ENCODE data around the gene KRTAP10-11.

DNA sequence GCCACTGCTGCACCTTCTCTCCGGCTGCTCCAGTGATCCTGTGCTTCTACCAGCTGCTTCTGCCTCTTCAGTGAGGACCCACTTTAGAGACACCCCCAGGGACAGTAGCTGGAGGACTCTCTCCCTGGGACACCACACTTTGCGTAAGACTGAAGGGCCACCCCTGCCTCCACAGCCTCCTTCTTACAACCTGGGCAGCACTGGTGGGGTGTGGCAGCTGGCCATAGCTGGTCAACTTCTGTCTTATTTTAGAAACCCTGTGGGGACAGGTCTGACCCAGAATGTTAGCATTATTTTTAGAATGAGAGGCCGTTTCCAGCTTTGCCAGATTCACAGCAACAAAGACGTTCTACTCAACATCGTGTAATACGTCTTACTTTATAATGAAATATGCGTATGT lies 20.5 kb upstream of the KRTAP10-11 start:
- TF ChIP-seq GATA2 (IDR thresholded peaks at IDR 0.05; ENCODE audit: low read depth, low read length) (no peak), GATA3 (IDR thresholded peaks at IDR 0.05; ENCODE audit: low read depth, low read length) (no peak)

All from SH-SY5Y (cell line).